Transverse colon (tissue), 4 donors: ENCODE measurements around the gene ATP5F1A. TPM values are rescaled to one million over a fixed set of nuclear protein-coding genes. Genes with fewer than 3 reads are reported as not detected.

Source experiments
- DNase-seq: peaks from one replicate; pipeline ENCODE4 v3.0.0-alpha.2; 2019
- H3K27ac ChIP-seq, 4 donors: fragments of 200-600 bp; sonication (generic); 2 replicates each; pipeline ENCODE4 v1.5.1; 2016 to 2018; ENCODE audit warnings: inconsistent platforms in 4 of 4
- H3K27me3 ChIP-seq: fragments of 200-600 bp; sonication (generic); 2 replicates; pipeline ENCODE4 v1.5.1; 2017; ENCODE audit warnings: inconsistent platforms
- H3K36me3 ChIP-seq, 4 donors: fragments of 200-600 bp; sonication (generic); 2 replicates each; pipeline ENCODE4 v1.5.1; 2017 to 2019; ENCODE audit warnings: inconsistent platforms in 4 of 4
- H3K4me1 ChIP-seq, 4 donors: fragments of 200-600 bp; sonication (generic); 2 replicates each; pipeline ENCODE4 v1.5.1; 2017 to 2020; ENCODE audit warnings: inconsistent platforms in 4 of 4
- H3K4me3 ChIP-seq, 4 donors: fragments of 200-600 bp; sonication (generic); 1 replicate in 1 of 4; 2 replicates in 3 of 4; pipeline versions ENCODE4 v1.5.1 to v1.6.1; 2017 to 2019; ENCODE audit warnings: inconsistent platforms in 4 of 4
- H3K9me3 ChIP-seq, 2 donors: fragments of 200-600 bp; sonication (generic); 2 replicates each; pipeline ENCODE4 v1.5.1; 2017 to 2019; ENCODE audit warnings: inconsistent platforms in 2 of 2
- CTCF ChIP-seq, 5 experiments: fragments of 200-600 bp in 3 of 5; fragments of 450-650 bp in 2 of 5; sonication (generic) in 3 of 5; IDR thresholded peaks; 1 replicate in 2 of 5; 2 replicates in 3 of 5; pipeline ENCODE4 v1.5.1; 2016 to 2017; ENCODE audit warnings: antibody characterized with exemption in 5 of 5, inconsistent platforms in 3 of 5, mild to moderate bottlenecking in 2 of 5, moderate library complexity in 1 of 5
- EP300 ChIP-seq: sonication (generic); formaldehyde crosslinking; IDR thresholded peaks from one replicate; pipeline ENCODE4 v1.6.1; 2017; ENCODE audit warnings: antibody characterized with exemption, low read depth
- POLR2A ChIP-seq: fragments of 450-650 bp; IDR thresholded peaks from one replicate; pipeline ENCODE4 v1.6.1; 2016; ENCODE audit warnings: antibody characterized with exemption, mild to moderate bottlenecking, moderate library complexity
- POLR2AphosphoS5 ChIP-seq, 3 donors: sonication (generic); formaldehyde crosslinking; IDR thresholded peaks; one replicate each; pipeline ENCODE4 v1.6.1; 2016; ENCODE audit warnings: antibody characterized with exemption in 3 of 3
- WGBS, 2 donors: methylation state at CpG; one replicate each; pipeline ENCODE4 v1.1.5; 2018; ENCODE audit warnings: low coverage in 1 of 2; 5-methylcytosine and 5-hydroxymethylcytosine counted together
- in situ Hi-C, 4 donors: fragments of 200-750 bp; cut with MboI; loops; one replicate each; pipeline versions ENCODE4 v1.15.0 to v1.15.1; 2017; ENCODE audit warnings: low sequenced_read_pairs in 3 of 4, low pct_ligation_motif_present in 1 of 4, low pct_unique_long_range_greater_than_20kb in 1 of 4
- intact Hi-C: fragments of 100-400 bp; cut with DNase I; formaldehyde crosslinking; loops from one replicate; pipeline ENCODE4 v1.15.1; 2023; ENCODE audit warnings: low total_unique reads
- total RNA-seq, 4 donors: library from RNA; depleted of rRNA; stranded (reverse); fragments of >200 nt; gene quantifications; one replicate each; pipeline ENCODE4 v1.1.0, GENCODE V29; 2016

ATP5F1A gene
- total RNA-seq, 4 donors from 2014 or later: 284 to 811 (median 475) TPM

- Histone ChIP-seq H3K4me1 (peaks cover 7 to 23% (median 17%) of the 10 kb centered on the region in 4 donors), H3K4me3 (peak overlapping the region; percentile 51 to 75 (median 59)), H3K36me3 (no peaks in the 10 kb centered on the region), H3K27ac (peak overlapping the region in 1 of 4 donors; percentile 48), H3K27me3 (no peaks in the 10 kb centered on the region), H3K9me3 (no peaks in the 10 kb centered on the region)
- TF ChIP-seq POLR2A (no peak), EP300 (no peak), CTCF (IDR thresholded peaks at IDR 0.05) (no peak), POLR2AphosphoS5 (IDR thresholded peaks at IDR 0.05) (no peak)
- intact Hi-C loops (no loop called here), in situ Hi-C loops (loop anchor here in 2 of 4 donors (10.0 kb wide), 2 partner anchors 106 to 126 kb away; partner anchors contain the start of gene EPG5 (in 1 of the 2))
- 21 to 49% methylated on average over 2 to 12 of the region's 13 CpGs for WGBS, 2 donors
- no peak for DNase-seq
Measured at GRCh38 chr18:46070815-46071652, 27.1 kb downstream of the ATP5F1A start.

DNA sequence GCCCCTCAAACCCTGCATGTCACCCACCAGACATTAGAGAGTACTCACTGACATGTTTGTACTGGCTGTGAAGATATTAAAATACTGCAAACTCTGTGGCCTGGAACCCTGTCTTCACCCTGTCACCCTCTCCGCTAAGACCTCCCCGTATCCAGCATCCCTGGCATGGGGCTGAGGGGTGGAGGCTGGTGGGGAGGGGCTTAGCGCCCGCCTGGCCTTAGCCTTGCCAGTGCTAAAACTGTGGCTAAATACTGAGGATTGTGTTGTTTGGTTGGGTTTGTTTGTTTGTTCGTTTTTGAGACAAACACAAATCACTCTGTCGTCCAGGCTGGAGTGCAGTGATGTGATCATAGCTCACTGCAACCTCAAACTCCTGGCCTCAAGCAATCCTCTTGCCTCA lies 27.9 kb downstream of the ATP5F1A start:
- DNase-seq: no peak
- WGBS, 2 donors: 79% methylated on average over 6 of the region's 6 CpGs; no CpG with 5 or more reads in 1 of the 2 donors
- intact Hi-C loops: no loop called here
- Histone ChIP-seq H3K27ac (no peak overlapping the region), H3K27me3 (no peaks in the 10 kb centered on the region), H3K4me3 (no peak overlapping the region), H3K36me3 (no peaks in the 10 kb centered on the region), H3K9me3 (no peaks in the 10 kb centered on the region), H3K4me1 (peaks cover 7 to 23% (median 17%) of the 10 kb centered on the region in 4 donors)
- TF ChIP-seq POLR2AphosphoS5 (IDR thresholded peaks at IDR 0.05) (no peak), CTCF (IDR thresholded peaks at IDR 0.05) (no peak), POLR2A (no peak), EP300 (no peak)
- in situ Hi-C loops: loop anchor here in 2 of 4 donors (10.0 kb wide), 2 partner anchors 105 to 125 kb away; partner anchors contain the start of gene EPG5 (in 1 of the 2)

GRCh38 chr18:46069524-46069923 lies 28.6 kb downstream of the ATP5F1A start:
- H3K4me1 ChIP-seq: peaks cover 7 to 23% (median 17%) of the 10 kb centered on the region in 4 donors
- H3K36me3 ChIP-seq: no peaks in the 10 kb centered on the region
- no peak for DNase-seq
- in situ Hi-C loops (no loop called here), intact Hi-C loops (no loop called here)
- H3K27me3 ChIP-seq: no peaks in the 10 kb centered on the region
- 75 to 78% methylated on average over 4 of the region's 4 CpGs for WGBS, 2 donors
- H3K9me3 ChIP-seq: no peaks in the 10 kb centered on the region
- TF ChIP-seq POLR2AphosphoS5 (IDR thresholded peaks at IDR 0.05) (no peak), EP300 (no peak), CTCF (IDR thresholded peaks at IDR 0.05) (no peak), POLR2A (no peak)
- no peak overlapping the region for H3K4me3 ChIP-seq
- H3K27ac ChIP-seq: no peak overlapping the region

DNA sequence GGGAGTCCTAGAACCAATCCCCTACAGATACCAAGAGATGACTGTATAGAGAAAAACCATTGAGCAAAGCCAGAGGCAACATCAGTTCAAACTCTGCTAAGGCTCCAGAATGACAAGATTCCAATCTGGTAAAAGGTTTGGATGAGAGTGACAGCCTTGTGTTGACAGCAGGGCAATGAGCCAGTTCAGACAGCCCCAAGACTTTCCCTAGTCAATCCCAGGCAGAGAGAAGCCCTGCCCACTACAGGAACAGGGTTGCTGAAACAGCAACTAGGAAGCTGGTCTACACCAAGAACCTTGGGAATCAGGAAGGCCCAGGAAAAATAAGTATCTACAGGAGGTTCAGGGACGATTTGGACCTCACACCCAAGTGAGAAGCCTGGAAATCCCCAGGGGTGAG lies 29.3 kb downstream of the ATP5F1A start:
- TF ChIP-seq POLR2A (no peak), CTCF (IDR thresholded peaks at IDR 0.05) (no peak), POLR2AphosphoS5 (IDR thresholded peaks at IDR 0.05) (no peak), EP300 (no peak)
- WGBS, 2 donors: 20 to 31% methylated on average over 1 of the region's 1 CpG
- Histone ChIP-seq H3K27ac (no peak overlapping the region), H3K4me1 (peaks cover 7 to 23% (median 17%) of the 10 kb centered on the region in 4 donors), H3K27me3 (no peaks in the 10 kb centered on the region), H3K36me3 (no peaks in the 10 kb centered on the region), H3K4me3 (no peak overlapping the region), H3K9me3 (no peaks in the 10 kb centered on the region)
- DNase-seq: no peak
- intact Hi-C loops (no loop called here), in situ Hi-C loops (no loop called here)
